NCI-H774 (cell line): Measurements from ENCODE around the gene RNF149.
"Not testable (repeated sequence)": the region's sequence is repeated elsewhere in the genome, so short reads cannot be mapped to it uniquely, and the experiment has no call there.

ENCODE experiments used
- DNase-seq: peaks from one replicate; lab custom pipeline; 2025; lab: John Stamatoyannopoulos, UW

Gene RNF149

GRCh38 chr2:101308432-101309210 is at the start of gene RNF149:
Gene RNF149, minus strand, starts transcription at chr2:101308701. Its CDS starts 113 bp downstream, at chr2:101308588.
- DNase-seq, result peak; percentile 78

- DNase-seq, result no peak
These were observed 48.9 kb upstream of the RNF149 start for GRCh38 chr2:101357376-101357775.

GRCh38 chr2:101356521-101356920 is 48.0 kb upstream of the RNF149 start:
- no peak for DNase-seq

GRCh38 chr2:101356055-101356454 is 47.6 kb upstream of the RNF149 start:
- DNase-seq, result no peak

- no peak for DNase-seq
These were observed 47.0 kb upstream of the RNF149 start for GRCh38 chr2:101355401-101356054.

- DNase-seq, result no peak
These were observed 46.2 kb upstream of the RNF149 start for GRCh38 chr2:101354420-101355311.

- not testable (repeated sequence) for DNase-seq
These were observed 44.1 kb upstream of the RNF149 start for GRCh38 chr2:101352631-101353030.

GRCh38 chr2:101351207-101351606 is 42.7 kb upstream of the RNF149 start:
- no peak for DNase-seq

- no peak for DNase-seq
These were observed 41.6 kb upstream of the RNF149 start for GRCh38 chr2:101349893-101350662.

- no peak for DNase-seq
These were observed 40.4 kb upstream of the RNF149 start for GRCh38 chr2:101348883-101349282.

GRCh38 chr2:101346909-101347308 is 38.4 kb upstream of the RNF149 start:
- DNase-seq, result no peak

- DNase-seq, result no peak
These were observed 35.6 kb upstream of the RNF149 start for GRCh38 chr2:101344137-101344536.

GRCh38 chr2:101342625-101343008 is 34.1 kb upstream of the RNF149 start:
- DNase-seq, result no peak

- DNase-seq, result peak; percentile 19
These were observed 33.6 kb upstream of the RNF149 start for GRCh38 chr2:101341901-101342624.

- DNase-seq, result no peak
These were observed 32.9 kb upstream of the RNF149 start for GRCh38 chr2:101341421-101341820.

- no peak for DNase-seq
These were observed 31.6 kb upstream of the RNF149 start for GRCh38 chr2:101340141-101340551.

GRCh38 chr2:101339266-101339880 is 30.9 kb upstream of the RNF149 start:
- DNase-seq, result no peak

- no peak for DNase-seq
These were observed 29.4 kb upstream of the RNF149 start for GRCh38 chr2:101337877-101338276.

GRCh38 chr2:101332885-101333766 is 24.6 kb upstream of the RNF149 start:
- DNase-seq, result no peak

GRCh38 chr2:101331202-101331601 is 22.7 kb upstream of the RNF149 start:
- no peak for DNase-seq
